Activated CD8-positive, alpha-beta memory T cell treated with anti-CD3 and anti-CD28 coated beads for 48 hours (primary cell): ENCODE data around the gene MANSC1.
"Not testable (repeated sequence)": the region's sequence is repeated elsewhere in the genome, so short reads cannot be mapped to it uniquely, and the experiment has no call there.

Source experiments
- DNase-seq, 3 experiments: peaks; one replicate each; pipeline ENCODE4 v3.0.0-alpha.2; 2020; ENCODE audit warnings: low read depth in 2 of 3, low spot score in 2 of 3

MANSC1 gene

DNA sequence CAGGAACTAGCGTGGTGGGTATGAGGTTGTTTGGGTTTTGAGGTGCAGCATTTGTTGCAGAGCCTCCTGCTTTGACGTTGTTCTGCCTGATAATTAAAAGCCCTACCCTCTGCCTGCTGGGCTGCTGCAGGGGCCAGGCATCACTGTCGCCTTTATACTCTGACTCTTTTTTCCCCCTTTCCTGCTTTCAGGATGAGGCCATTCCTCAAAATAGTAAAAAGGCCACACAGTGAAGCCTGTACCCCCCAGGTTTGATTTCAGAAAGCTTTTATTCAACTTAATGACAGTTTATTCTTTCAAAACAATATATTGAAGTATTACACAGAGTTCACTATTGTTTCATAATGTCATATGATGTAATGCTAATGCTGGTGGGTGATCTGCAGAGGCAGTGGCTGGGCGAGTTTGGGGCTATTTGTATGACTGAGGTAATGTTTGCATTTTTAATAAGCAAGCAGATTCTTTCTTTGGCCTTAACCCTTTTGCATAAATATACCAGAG, 15.9 kb upstream of the MANSC1 start:
- DNase-seq = no peak

DNA sequence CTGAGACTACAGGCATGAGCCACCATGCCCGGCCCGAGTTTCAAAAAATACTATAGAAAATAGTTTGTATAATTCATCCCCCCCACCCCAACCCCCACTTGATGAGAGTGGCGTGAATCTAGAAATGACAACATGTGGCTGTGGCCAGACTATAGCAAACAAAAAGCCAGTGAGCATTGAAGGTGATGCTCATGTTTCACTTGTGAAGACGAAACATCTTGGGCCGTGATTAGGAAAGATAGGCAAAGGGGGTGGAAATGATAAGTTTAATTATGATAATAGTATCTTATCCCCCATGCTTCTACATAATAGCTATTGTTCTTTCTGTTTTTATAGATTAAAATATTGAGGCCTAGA, 15.4 kb upstream of the MANSC1 start:
- DNase-seq = no peak

DNA sequence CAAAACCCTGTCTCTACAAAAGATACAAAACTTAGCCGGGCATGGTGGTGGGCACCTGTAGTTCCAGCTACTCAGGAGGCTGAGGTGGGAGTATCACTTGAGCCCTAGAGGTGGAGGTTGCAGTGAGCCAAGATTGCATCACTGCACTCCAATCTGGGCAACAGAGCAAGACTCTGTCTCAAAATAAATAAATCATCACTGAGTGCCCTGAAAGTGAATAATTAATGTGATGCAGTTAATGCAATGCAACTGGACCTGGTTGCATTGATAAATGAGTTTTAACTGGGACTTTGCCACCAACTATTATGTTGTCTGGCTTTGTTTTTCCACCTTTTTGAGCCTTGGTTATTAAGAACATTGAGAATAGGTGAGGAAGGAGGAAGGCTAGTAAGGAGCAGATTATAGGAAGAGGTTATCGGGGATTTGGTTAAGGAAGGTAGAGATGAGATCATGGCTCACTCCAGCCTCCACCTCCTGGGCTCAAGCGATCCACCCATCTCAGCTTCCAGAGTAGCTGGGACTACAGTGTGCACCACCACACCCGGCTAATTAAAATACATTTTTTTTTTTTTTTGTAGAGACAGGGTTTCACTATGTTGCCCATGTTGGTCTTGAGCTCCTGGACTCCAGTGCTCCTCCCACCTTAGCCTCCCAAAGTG, 14.9 kb upstream of the MANSC1 start:
- DNase-seq = no peak

DNA sequence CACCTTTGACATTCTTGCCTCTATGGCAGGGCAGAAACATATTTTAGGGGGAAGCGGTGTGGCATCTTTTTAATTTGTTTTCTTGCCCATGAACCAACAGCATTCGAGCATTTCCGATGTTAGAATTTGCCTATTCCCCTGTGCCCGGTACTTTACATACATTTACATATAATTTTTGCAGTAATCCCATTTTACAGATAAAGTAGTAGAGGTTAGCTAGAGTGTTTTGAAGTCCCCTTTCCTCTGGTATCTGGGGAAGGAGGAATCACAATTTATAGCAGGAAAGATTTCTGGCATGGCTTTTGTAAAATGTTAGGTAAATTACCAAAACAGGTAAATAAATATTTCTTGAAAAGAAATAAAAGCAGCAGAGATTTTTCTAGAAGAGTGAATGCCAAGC, 8.5 kb upstream of the MANSC1 start:
- no peak for DNase-seq

DNA sequence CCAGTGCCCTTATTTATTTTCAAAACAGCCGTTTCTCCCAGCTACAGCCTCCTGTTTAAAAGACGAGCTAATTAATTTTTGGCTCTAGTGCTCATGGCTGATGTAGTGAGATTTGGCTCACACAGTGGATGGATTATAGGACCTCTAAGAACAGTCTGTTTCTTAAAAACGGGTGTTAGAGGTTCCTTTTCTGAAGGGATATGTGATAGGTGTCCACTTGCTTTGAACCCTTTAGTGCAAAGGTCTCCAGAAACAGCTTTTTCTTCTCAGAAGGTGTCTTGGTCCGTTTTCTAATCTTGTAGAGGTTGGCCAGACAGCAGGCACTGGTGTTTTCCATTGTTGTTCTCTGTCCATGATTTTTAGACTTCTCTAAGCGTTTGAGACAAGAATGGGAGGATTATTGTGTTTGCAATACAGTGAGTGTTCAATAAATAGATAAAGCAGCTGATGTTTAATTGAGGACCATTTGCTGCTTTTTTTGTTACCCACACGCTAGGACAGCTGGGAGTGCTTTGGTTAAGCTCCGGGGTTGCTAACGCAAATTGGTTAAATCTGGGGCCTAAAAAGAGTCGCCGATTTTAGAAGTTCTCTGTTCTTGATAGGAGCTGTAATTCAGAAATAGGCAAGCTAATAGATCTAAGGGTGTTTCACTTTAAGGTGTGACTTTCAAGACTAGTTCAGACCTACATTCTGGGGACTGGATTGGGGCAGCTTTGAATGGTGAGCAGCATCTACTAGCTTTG, 7.8 kb upstream of the MANSC1 start:
- DNase-seq = no peak

DNA sequence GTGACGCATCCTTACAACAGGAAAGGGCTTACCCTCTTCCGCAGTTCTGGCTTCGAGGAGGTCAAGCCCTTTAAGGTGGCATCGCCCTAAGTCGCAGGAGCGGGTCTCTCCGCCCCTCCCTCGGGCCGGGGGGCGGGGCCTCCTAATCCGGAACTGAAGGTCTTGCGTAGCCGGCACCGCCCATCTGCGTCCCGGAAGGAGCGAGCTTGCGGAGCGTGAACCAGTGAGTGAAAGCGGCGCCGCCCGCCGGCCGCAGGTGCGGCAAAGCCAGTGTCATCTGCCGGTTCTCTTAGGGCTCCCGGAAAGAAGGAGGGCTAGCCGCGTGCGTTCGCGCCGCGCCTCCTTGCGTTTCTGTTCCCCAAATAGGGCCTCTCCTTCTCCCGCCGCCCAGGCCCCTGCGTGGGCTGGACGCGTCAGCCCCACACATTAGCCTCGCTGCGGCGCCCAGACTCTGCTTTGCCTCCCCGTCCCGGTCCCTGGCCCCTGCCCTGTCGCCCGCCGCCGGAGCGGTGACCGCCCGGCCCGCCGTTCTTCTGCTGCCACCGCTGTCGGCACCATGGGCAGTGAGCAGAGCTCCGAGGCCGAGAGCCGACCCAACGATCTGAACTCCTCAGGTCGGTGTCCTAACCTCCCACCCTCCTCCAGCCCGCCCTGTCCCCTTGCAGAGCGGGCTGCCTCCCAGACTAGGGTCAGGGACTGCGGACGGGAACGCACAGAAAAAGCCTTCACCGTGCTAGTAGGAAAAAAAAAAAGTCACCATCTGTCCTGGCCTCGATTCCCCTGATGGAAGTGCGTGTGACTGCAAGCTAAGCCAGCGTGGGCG, 7.1 kb upstream of the MANSC1 start, which contains the start of gene BORCS5:
TSS of gene BORCS5 (plus strand) at position 183 of the 823 bp plus-strand sequence. CDS start at position 557, 374 bp downstream.
- peak; percentile 90 to 98 (median 93) for DNase-seq

DNA sequence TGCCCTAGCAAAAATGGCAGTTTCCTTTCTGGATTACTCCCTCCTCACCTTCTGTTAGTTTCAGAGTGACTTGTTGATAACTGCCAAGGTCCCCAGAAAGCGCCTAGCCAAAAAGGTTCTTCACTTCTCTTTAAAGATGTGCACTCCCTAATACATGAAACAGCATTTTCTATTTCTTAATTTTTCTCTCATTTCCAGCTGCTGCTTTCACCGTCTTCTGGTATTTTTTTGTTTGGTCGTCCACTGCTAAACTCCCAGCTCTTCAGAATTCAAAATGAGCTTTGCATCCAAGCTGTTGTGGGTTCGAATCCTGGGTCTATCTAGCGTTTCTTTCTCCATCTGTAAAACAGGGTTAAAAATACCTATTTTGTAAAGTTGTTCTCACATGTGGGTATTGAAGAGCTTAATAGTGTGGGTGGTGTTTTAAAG, 6.4 kb upstream of the MANSC1 start:
- no peak for DNase-seq

DNA sequence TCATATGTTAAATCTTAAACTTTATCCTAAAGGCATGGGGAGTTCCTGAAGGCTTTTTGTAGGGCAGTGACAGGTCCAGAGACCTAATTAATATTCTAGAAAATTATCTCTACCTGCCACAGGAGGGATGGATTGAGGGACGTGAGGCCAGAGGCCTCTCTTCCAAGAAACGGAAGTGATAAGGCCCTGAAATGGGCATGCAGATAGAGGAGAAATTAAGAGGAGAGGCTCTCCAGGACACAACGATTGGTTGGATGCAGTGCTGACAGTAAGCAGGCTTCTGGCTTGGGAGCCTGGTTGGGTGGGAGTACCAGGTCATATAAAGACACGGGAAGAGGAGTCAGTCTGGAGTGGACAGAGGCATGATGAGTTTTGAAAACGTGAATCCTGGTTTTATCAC, 3.8 kb upstream of the MANSC1 start:
- DNase-seq = no peak

DNA sequence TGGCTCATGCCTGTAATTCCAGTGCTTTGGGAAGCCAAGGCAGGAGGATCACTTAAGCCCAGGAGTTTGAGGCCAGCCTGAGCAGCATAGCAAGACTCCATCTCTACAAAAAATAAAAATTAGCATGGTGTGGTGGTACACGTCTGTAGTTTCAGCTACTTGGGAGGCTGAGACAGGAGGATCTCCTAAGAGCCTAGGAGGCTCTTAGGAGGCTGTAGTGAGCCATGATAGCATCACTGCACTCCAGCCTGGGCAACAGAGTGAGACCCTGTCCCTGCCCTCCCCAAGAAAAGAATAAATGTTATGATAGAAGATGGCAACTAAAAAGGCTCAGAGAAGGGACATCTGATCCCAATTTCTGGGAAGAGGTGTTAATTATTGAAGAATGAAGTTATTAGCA, 3.2 kb upstream of the MANSC1 start:
- no peak for DNase-seq

DNA sequence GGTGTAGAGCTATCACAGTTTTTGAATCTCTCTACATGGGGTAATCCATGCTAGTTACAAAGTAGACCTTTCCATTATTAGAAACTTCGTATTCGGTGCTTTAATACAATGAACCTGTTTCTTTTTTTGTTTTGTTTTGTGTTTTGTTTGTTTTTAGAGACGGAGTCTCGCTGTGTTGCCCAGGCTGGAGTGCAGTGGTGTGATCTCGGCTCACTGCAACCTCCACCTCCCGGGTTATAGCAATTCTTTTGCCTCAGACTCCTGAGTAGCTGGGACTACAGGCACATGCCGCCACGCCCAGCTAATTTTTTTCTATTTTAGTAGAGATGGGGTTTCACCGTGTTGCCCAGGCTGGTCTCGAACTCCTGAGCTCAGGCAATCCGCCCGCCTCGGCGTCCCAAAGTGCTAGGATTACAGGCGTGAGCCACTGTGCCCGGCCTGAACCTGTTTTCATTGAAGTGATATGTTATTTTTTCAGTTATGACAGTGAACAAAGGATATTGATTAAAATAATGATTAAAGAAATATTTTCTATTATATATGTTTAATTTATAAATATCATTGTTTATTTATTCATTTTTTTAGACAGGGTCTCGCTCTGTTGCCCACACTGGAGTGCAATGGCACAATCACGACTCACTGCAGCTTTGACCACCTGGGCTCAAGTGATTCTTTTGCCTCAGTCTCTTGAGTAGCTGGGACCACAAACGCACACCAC, 1.6 kb upstream of the MANSC1 start:
- DNase-seq = not testable (repeated sequence)

DNA sequence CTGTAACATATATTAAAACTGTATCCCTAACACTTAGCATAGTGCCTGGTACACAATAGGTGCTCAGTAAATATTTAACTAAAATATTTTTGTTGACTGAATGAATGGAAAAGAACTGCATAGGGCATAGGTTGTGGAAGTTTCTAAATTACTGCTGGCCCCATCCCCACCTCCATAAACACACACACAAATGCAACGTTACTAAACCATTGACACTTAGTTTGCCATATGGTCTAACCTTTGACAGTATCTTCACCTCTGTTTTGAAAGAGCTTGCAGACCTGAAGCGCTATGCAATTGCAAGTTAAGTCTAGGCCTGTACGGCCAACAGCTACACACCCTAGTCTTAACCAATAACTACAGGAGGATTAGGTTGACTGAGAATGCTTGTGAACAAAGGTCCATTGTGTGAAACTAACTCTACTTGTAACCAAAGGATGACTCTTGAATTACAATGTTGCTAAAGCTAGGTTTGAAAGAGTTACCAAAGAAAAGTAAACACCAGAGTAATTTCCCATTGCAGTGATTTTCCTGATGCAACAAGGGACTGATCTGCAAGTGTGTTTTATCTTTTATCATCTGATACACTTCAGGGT, 924 bp upstream of the MANSC1 start:
- DNase-seq = no peak

DNA sequence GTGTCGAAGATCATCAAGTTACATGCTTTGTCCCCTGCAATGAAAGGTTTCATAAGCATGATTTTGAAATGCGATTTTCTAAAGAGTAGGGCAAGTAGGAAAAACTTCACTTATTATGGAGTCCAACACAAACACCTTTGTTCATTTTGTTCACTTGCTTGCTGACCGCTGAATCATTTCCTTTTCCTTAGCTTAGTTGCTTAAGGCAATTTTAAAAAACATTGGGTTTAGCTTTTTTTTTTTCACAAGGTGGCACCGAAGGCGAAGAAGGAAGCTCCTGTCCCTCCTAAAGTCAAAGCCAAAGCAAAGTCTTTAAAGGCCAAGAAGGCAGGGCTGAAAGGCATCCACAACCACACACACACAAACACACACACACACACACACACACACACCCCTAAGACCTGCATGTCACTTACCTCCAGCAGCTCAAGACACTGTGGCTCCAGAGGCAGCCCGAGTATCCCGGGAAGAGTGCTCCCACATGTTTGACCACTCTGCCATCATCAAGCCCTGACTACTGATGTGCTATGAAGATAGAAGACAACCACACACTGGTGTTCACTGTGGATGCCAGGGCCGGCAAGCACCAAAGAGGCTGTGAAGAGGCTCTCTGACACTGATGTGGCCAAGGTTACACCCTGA, 11.4 kb downstream of the MANSC1 start:
- DNase-seq = no peak

DNA sequence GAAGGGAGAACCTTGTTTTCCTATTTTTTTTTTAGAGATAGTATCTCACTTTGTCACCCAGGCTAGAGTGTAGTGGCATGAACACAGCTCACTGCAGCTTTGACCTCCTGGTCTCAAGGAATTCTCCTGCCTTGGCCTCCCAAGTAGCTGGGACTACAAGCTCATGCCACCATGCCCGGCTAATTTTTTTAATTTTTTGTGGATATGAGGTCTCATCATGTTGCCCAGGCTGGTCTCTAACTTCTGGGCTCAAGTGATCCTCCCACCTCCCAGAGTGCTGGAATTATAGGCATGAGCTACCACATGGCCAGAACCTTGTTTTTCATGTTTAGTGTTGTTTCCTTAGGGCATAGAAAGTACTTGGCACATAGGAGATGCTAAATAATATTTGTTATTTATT, 13.5 kb downstream of the MANSC1 start:
- DNase-seq = no peak

DNA sequence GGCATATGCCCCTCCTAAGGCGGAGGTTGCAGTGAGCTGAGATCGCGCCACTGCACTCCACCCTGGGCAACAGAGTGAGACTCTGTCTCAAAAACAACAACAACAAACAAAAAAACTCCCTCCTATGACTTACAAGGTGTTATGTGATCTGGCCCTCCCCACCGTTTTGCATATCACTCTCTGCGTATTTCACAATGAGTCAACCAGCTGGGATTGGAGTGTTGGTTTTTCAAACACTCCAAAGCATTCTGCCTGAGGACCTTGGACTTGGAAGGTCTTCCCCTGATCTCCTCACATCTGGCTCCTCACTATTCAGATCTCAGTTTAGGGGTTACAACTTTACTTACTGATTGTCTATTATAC, 14.0 kb downstream of the MANSC1 start:
- DNase-seq = no peak

DNA sequence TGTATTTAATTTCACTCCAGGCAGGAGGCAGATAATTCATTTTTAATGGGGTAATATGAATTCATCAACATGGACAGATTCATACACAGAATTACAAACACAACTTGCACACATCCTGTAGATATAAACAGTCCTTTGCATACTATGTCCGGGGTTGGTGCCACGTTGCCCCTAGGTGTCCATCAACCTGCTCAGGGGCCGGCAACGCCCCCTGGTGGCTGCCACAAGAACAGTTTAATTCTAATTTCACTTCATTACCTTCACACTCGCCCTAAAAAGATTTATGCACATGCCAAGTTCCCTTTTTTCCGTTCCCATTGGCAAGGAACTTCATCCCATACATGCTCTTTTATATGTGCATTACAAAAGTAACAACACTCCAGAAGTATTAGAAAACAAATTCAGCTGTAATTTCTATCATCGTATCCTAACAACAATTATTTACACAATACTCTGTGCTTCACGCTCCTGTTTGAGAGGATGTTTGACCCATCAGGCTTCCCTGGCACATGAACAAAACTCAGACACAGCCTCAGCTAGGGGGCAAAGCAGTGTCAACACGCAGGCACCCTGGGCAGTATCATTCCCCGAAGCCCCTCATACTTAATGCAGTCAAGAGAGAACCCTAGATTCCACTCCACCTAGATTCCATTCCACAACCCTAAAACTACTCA, 15.5 kb downstream of the MANSC1 start:
- peak; percentile 13 to 38 (median 18) for DNase-seq

DNA sequence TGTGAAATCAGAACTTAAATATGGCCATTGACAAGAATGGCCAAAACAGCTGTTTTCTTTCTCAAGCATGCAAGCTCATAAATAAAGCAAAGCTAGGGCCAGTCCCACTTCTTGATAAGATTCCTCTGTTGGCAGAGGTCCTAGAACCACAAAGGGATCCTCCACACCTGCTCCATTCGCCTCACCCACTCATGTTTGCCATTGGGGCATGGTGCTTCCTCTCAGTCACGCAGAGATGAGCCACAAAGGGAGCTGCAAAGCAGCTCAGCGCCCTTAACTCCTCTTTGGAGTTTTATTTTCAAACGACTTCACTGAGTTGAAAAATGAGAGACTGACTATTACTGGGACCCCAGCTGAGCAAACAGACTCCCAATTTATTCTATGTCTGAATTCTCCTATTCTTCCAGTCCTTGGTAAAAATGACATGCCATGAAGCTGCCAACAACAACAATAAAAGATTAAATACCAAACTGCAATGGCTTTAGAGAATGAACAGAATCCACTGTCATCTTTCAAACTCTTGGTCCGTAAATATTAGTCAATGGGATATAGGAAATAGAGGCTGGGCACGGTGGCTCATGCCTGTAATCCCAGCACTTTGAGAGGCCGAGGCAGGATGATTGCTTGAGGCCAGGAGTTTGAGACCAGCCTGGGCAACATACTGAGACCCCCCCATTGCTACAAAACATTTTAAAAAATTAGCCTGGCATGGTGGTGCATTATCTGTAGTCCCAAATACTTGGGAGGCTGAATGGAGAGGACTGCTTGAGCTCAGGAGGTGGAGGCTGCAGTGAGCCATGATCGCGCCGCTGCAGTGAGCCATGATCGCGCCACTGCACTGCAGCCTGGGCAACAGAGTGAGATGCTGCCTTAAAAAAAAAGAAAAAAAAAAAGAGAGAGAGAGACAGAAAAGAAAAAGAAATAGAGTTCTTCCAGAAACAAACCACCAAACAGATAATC, 16.4 kb downstream of the MANSC1 start:
- DNase-seq = no peak

DNA sequence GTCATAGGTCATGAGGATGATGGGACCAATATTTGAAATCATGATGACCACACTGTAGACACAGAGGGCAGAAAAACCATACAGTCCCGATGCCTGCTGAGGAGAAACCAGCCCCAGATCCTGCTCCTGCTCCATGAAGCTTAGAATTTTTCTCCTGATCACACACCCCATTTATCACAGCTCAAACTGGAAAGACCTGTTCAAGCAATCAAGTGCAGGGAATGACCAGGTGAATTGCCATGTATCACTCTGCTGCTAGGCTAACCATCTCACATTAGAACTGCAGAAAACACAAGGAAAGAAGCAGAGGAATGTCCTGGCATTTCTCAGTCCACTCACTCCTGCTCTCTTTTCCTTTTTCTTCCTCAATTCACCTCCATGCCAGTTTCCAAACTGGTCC, 18.1 kb downstream of the MANSC1 start:
- no peak for DNase-seq

DNA sequence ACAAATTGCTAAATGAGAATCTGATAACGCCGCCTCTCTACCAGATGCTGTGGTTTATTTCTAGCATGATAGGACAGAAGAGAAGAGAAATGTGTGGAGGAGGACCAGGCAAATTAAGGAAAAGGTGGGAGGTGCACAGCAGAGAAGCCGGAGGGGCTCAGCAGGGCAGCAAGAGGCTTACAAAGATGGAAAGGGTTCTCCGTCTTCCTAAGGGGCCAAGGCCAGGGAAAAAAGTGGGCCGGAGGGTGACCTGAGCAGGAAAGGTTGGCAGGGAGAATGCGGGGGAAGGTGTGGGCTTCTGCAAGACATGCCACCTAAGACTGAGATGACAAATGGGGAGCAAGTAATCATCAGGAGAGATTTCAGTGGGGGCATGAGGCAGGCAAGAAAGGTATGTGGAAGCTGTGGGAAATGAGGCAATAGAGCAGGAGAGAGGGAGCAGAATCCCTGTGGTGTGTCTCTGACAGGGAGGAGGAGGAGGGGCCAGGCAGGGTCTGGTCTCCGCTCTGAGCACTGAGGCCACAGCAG, 18.7 kb downstream of the MANSC1 start:
- no peak for DNase-seq
